ENCODE results near the gene SULT1A1. TPM values are rescaled to one million over a fixed set of nuclear protein-coding genes. Genes with fewer than 3 reads are reported as not detected.

The SULT1A1 gene
- total RNA-seq, 2 donors from 2014 or later: 61.7 to 150 TPM

GRCh38 chr16:28574925-28575324 is 34.9 kb downstream of the SULT1A1 start:
- no peak overlapping the region for H3K9ac ChIP-seq (ENCODE audit: low read depth in 2 of 2, low read length in 2 of 2)

GRCh38 chr16:28573738-28574718 is 35.8 kb downstream of the SULT1A1 start:
- Histone ChIP-seq H3K4me3 (no peak overlapping the region), H3K27me3 (no peaks in the 10 kb centered on the region), H3K27ac (no peak overlapping the region), H3K9me3 (no peaks in the 10 kb centered on the region), H3K4me1 (no peaks in the 10 kb centered on the region), H3K36me3 (no peaks in the 10 kb centered on the region), H3K9ac (ENCODE audit: low read depth in 2 of 2, low read length in 2 of 2) (no peak overlapping the region)
- DNase-seq: no peak
- intact Hi-C loops (cut with DNase I): no loop called here
- TF ChIP-seq CTCF (IDR thresholded peaks at IDR 0.05): no peak

More at GRCh38 chr16:28574925-28575324, 34.9 kb downstream of the SULT1A1 start:
- intact Hi-C loops (cut with DNase I): no loop called here
- no peak for DNase-seq
- Histone ChIP-seq H3K4me1 (no peaks in the 10 kb centered on the region), H3K36me3 (no peaks in the 10 kb centered on the region), H3K27ac (no peak overlapping the region), H3K27me3 (no peaks in the 10 kb centered on the region), H3K4me3 (no peak overlapping the region), H3K9me3 (no peaks in the 10 kb centered on the region)
- no peak for TF ChIP-seq CTCF (IDR thresholded peaks at IDR 0.05)

GRCh38 chr16:28572696-28573510 is 36.9 kb downstream of the SULT1A1 start:
- intact Hi-C loops (cut with DNase I): no loop called here
- H3K4me1 ChIP-seq: no peaks in the 10 kb centered on the region
- DNase-seq: no peak
- no peaks in the 10 kb centered on the region for H3K9me3 ChIP-seq
- no peak overlapping the region for H3K27ac ChIP-seq
- no peaks in the 10 kb centered on the region for H3K36me3 ChIP-seq
- no peak for TF ChIP-seq CTCF (IDR thresholded peaks at IDR 0.05)
- H3K4me3 ChIP-seq: no peak overlapping the region
- H3K9ac ChIP-seq (ENCODE audit: low read depth in 2 of 2, low read length in 2 of 2): no peak overlapping the region
- H3K27me3 ChIP-seq: no peaks in the 10 kb centered on the region

GRCh38 chr16:28569968-28570752 is 39.7 kb downstream of the SULT1A1 start:
- TF ChIP-seq CTCF (IDR thresholded peaks at IDR 0.05): no peak

GRCh38 chr16:28569021-28569420 is 40.8 kb downstream of the SULT1A1 start:
- Histone ChIP-seq H3K9ac (ENCODE audit: low read depth in 2 of 2, low read length in 2 of 2) (no peak overlapping the region), H3K27ac (no peak overlapping the region), H3K9me3 (no peaks in the 10 kb centered on the region), H3K4me1 (no peaks in the 10 kb centered on the region), H3K27me3 (no peaks in the 10 kb centered on the region), H3K36me3 (no peaks in the 10 kb centered on the region), H3K4me3 (no peak overlapping the region)
- DNase-seq: no peak
- no peak for TF ChIP-seq CTCF (IDR thresholded peaks at IDR 0.05)
- intact Hi-C loops (cut with DNase I): no loop called here

More at GRCh38 chr16:28569968-28570752, 39.7 kb downstream of the SULT1A1 start:
- H3K9me3 ChIP-seq: no peaks in the 10 kb centered on the region
- no peak overlapping the region for H3K27ac ChIP-seq
- H3K9ac ChIP-seq (ENCODE audit: low read depth in 2 of 2, low read length in 2 of 2): no peak overlapping the region
- H3K4me1 ChIP-seq: no peaks in the 10 kb centered on the region
- H3K27me3 ChIP-seq: no peaks in the 10 kb centered on the region
- no peak for DNase-seq
- H3K36me3 ChIP-seq: no peaks in the 10 kb centered on the region
- H3K4me3 ChIP-seq: no peak overlapping the region
- intact Hi-C loops (cut with DNase I): no loop called here

Data from colonic mucosa (tissue), 4 donors.